CD4-positive, alpha-beta T cell treated with Interleukin-4 for 4 hours (primary cell): ENCODE measurements around the gene ZNF511.
"Not testable (repeated sequence)": the region's sequence is repeated elsewhere in the genome, so short reads cannot be mapped to it uniquely, and the experiment has no call there.

Experiments
- DNase-seq: peaks from one replicate; pipeline ENCODE4 v3.0.0-alpha.2; 2020

ZNF511 gene

DNA sequence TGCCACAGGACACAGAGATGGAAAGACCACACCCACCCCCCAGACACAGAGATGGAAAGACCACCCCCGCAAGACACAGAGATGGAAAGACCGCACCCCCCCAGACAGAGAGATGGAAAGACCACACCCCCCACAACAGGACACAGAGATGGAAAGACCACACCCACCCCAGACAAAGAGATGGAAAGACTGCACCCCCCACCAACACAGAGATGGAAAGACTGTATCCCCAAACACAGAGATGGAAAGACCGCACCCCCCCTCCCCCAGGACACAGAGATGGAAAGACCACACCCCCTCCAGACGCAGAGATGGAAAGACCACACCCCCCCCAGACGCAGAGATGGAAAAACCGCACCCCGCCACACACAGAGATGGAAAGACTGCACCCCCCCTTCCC lies 8.0 kb downstream of the ZNF511 start:
- no peak for DNase-seq

DNA sequence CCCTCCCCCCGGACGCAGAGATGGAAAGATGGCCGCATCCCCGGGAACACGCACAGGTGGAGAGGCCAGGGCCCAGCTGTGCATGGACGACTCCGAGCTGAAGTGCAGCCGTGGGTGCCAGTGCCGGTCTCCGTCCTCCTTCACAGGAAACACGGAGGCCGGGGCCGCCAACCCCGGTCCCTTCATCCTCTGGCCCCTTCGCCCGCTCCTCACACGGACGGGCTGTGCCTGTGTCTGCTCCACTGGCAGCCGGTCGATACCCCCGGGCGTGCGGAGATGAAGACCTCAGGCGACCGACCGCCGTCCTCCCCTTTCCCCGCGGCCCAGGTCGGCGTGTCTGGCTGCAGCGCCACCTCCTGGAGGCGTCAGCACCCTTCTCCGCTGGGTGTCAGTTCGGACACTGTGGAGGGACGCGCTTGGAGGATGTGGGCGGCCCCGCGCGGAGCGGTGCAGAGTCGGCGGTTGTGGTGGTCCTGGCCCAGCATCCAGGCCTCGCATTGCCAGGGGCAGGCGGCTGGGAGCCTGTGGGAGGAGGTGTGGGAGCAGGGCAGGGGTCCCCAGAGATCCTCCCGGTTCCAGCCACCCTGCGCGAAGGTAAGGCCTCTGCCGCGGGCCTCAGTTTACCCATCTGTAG lies 9.9 kb downstream of the ZNF511 start:
- peak; percentile 68 for DNase-seq

DNA sequence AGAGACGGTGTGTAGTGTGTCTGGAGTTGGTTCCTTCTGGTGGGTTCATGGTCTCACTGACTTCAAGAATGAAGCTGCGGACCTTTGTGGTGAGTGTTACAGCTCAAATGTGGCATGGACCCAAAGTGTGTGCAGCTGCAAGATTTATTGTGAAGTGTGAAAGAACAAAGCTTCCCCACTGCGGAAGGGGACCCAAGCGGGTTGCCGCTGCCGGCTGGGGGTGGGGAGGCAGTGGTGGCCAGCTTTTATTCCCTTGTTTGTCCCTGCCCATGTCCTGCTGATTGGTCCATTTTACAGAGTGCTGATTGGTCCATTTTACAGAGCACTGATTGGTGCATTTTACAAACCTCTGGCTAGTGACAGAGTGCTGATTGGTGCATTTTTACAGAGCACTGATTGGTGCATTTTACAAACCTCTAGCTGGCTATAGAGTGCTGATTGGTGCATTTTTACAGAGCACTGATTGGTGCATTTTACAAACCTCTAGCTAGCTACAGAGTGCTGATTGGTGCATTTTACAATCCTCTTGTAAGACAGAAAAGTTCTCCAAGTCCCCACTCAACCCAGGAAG lies 12.2 kb downstream of the ZNF511 start:
- not testable (repeated sequence) for DNase-seq

- DNase-seq, result not testable (repeated sequence)
These were observed 13.5 kb downstream of the ZNF511 start for GRCh38 chr10:133322064-133322709.

DNA sequence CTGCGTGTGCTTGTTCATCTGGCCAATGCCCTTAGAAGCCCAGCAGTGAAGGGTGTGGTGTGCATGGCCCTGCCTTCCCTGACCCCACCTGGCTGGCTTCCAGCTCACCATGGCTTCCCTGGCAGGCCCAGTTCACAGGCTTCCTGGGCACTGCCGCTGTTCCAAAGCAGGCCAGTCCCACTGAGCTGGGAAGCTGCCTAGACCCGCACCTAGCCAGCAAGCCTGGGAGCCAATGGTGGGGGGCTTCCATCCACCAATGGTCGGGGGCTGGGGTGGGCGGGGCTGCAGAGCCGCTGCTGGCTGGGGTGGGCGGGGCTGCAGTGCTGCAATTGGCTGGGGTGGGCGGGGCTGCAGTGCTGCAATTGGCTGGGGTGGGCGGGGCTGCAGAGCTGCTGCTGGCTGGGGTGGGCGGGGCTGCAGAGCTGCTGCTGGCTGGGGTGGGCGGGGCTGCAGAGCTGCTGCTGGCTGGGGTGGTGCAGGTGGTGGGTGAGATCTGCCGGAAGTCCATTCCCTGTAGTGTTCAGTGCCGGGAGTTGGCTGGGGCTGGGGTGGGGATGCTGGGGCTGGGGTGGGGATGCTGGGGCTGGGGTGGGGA lies 15.6 kb downstream of the ZNF511 start:
- DNase-seq, result peak; percentile 55

- no peak for DNase-seq
These were observed 16.1 kb downstream of the ZNF511 start for GRCh38 chr10:133324857-133325260.

DNA sequence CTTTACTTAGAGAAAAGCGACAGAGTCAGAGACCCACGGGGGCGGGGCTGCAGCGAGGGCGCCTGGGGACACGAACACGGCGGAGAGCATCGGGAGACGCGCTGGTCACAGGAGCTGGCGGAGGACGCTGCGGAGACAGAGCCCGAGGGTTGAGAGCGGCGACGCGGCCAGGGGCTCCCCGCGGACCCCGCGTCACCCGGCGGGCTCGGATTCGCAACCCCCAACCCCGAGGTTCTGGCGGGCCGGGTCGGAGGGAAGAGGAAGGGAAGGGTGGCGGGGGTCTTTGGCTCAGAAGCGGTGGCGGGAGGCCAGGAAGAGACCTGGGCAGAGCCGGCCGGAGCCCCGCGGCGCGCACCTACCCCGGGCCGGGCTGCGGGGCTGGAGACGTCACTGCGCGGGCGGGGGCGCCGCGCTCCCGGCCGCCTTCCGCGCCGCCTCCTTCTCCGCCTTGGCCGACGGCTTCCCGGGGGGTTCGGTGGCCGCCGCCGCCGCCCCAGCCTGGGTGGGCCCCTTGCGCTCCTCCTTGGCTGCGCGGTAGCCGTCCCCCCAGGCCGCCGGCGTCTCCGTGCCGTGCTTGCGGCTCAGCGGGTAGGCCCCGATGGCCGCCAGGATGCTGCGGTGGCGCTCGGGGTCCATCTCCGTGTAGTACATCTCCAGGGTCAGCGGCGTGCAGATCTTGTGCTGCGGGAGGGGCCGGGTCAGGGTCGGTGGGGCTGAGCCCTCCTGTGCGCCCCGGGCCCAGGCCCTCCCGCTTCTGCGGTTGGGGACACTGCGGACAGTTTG lies 16.9 kb downstream of the ZNF511 start:
- DNase-seq, result no peak

GRCh38 chr10:133326223-133326551 lies 17.5 kb downstream of the ZNF511 start:
- no peak for DNase-seq

GRCh38 chr10:133326745-133327650 lies 18.3 kb downstream of the ZNF511 start:
- DNase-seq, result no peak

- DNase-seq, result no peak
These were observed 19.1 kb downstream of the ZNF511 start for GRCh38 chr10:133327651-133328357.

DNA sequence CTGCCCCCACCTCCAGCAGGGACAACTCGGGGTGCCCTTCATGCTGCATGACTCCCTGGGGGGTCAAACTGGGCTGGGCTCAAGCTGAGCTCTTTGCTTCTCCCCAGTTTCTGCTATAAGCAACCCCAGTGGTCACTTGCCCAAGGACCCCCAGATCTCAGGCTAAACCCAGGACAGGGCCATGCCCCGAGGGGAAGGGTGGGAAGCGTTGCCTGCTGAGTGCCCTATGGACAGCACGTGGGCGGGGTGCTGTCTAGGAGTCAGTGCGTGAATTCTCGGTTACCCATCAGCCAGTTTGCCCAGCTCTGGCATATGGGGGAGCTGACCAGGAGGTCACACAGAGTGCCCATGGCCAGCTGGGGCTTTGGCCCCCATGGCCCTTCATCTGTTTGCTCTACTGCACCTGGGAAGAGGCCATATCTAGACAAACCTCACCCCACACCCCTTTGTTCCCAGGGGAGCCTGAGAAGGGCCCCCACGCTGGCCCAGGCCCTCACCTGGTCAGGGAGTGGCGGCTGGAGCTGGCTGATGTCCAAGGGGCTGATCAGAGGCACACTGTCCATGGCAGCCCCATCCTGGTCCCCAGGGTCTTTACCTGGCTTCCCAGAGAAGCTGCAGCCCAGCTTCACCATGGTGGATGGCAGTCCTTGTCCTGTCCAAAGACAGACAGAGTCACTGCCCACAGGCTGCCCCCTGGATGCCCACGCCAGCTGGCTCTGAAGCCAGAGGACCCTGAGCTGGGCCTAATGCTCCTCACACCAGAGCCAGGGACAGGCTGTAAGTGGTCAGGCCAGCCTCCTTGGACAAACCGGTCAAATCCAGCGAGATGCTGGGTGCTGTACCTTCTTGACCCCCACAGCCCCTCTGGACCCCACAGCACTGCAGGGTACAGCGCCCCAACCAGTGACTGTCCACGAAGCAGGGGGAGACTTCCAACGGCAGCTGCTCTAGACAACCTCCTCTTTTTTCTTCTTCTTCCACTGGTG lies 19.9 kb downstream of the ZNF511 start:
- DNase-seq, result no peak

DNA sequence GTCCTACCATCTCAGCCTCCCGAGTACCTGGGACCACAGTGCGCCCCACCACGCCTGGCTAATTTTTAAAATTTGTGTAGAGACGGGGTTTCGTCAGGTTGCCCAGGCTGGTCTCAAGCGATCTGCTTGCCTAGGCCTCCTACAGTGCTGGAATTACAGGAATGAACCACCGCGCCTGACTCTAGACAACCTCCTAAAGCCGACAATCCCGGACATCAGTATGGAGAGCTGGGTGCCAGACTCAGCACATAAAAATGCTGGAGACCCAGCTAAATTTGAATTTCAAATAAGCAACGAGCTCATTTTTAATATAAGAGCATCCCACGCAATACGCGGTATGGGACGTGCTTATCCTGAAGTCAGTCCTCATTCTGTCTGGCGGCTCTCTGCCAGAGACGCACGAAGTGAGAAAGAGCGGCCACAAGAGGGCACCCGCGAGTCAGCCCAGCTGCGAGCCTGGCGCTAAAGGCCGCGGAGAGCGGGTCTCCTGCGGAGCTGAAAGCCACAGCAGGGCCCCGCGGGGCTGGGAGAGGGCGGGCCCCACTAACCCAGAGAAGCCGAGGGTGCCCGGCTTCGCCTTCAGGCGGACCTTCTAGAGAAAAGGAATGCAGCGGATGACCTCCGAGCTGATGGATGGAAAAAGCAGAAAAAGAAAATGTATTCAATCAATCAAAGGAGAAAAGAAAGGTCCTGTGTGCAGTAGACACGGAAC lies 20.9 kb downstream of the ZNF511 start:
- DNase-seq, result peak; percentile 81

DNA sequence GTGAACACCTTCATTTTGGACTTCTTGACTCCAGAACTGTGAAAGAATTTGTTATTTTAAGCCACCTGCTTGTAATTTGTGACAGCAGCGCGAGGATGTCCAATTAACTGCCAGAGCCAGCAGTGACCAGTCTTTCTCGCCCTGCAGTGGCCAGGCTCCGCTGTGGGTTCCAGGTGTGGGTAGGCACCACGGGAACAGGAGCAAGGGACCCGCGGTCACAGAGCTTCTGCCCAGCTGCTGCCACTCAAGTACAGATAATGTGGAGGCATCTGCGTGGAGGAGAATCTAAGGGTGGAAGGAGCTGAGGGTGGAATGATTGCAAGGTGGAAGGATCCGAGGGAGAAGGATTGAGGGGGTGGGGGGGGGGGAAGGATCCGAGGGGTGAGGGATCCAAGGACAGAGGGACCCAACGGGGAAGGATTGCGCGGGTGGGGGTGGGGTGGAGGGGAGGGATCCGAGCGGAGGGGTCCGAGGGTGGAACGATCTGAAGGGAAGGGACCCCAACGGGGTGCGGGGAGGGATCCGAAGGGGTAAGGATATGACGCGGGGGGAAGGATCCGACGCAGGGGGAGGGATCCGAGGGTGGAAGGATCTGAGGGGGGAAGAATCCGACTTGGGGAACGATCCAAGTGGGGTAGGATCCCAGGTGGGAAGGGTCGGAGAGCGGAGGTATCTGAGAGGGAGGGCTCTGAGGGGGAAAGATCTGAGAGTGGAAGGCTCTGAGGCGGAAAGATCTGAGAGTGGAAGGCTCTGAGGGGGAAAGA lies 24.4 kb downstream of the ZNF511 start:
- no peak for DNase-seq

- DNase-seq, result no peak
These were observed 26.0 kb downstream of the ZNF511 start for GRCh38 chr10:133334503-133335245.

DNA sequence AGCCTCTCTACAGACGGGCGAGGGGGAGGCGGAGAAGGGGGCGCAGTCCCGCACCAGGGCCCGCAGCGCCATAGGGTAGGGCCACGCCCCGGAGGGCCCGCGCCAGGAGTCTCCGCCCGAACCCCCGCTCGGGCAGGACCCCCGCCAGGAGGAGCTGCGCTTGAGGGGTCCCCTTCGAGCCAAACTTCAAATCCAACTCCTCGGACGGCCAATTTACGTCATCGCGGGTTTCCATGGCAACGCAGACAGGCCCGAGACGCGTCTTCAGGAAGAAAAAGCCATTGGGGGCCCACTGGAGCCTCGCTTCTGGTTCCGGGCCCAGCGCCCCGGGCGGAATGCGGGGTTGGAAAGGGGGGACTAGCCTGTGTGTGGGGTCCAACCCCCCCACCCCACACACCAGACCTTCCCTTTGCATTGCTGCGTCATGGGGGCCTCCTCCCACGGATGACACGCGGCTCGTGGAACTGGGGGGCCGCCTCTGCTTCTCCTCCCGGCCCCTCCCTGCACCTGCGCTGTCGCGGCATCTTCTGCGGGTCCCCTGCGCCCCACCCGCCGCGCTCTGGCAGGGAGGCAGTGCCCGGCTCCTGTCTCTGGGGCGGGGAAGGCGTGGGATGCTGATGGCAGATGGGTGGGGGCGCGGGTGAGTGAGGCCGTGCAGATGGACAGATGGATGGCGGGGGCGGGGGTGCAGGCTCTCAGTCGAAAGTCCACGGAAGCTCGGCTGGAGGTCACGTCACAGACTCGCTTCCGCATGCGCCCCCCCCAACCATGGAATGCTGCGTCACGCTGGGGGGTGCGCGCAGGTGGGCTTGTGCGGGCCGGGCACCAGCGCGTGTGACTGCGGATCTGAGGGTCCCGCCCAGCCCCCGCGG lies 26.8 kb downstream of the ZNF511 start:
- peak; percentile 75 for DNase-seq

GRCh38 chr10:133336118-133336576 lies 27.4 kb downstream of the ZNF511 start:
- DNase-seq, result no peak
